GM12801 (cell line): ENCODE measurements around the gene OR8A1.

ENCODE experiments used
- CTCF ChIP-seq: IDR thresholded peaks from one replicate; pipeline ENCODE4 v1.5.1; 2011; ENCODE audit warnings: control low read depth; ENCODE audit not compliant: insufficient read length; ENCODE audit errors: extremely low read depth

Gene OR8A1

GRCh38 chr11:124541204-124541603, 28.6 kb upstream of the OR8A1 start:
- TF ChIP-seq CTCF = no peak

GRCh38 chr11:124543145-124543544, 26.7 kb upstream of the OR8A1 start:
- no peak for TF ChIP-seq CTCF

GRCh38 chr11:124543554-124543953, 26.2 kb upstream of the OR8A1 start, which contains the start of gene OR8B12:
TSS of gene OR8B12 (minus strand) at chr11:124543654. CDS start at chr11:124543654, 0 bp downstream.
- TF ChIP-seq CTCF = no peak

GRCh38 chr11:124551189-124551588, 18.6 kb upstream of the OR8A1 start:
- TF ChIP-seq CTCF = no peak

GRCh38 chr11:124551987-124552386, 17.8 kb upstream of the OR8A1 start:
- no peak for TF ChIP-seq CTCF

GRCh38 chr11:124556828-124557227, 13.0 kb upstream of the OR8A1 start:
- no peak for TF ChIP-seq CTCF

- TF ChIP-seq CTCF = no peak
These were observed 363 bp downstream of the OR8A1 start for GRCh38 chr11:124570160-124570559.

- TF ChIP-seq CTCF = no peak
These were observed 8.1 kb downstream of the OR8A1 start for GRCh38 chr11:124577716-124578427.
